GM06990 (cell line): Measurements from ENCODE around the gene ANTKMT.
A peak's percentile ranks its signal among the peaks of the same experiment; 100 is the strongest.

ENCODE experiments used
- DNase-seq: peaks from one replicate; pipeline ENCODE4 v3.0.0-alpha.2; 2011; ENCODE audit not compliant: insufficient read length; ENCODE audit errors: extremely low read depth
- H3K27me3 ChIP-seq: replicated peaks from 2 replicates; pipeline ENCODE4 v1.6.0; 2011; ENCODE audit warnings: low read length; ENCODE audit not compliant: control insufficient read depth, insufficient read depth
- H3K36me3 ChIP-seq: 2 replicates; pipeline ENCODE4 v1.5.1; 2011; ENCODE audit warnings: low read length; ENCODE audit not compliant: control insufficient read depth, insufficient read depth
- H3K4me3 ChIP-seq: replicated peaks from 2 replicates; pipeline ENCODE4 v1.5.1; 2011; ENCODE audit warnings: low read depth, mild to moderate bottlenecking, control low read depth, low read length
- TF ChIP-seq, protein P1 (sequence below): IDR thresholded peaks from 2 replicates; pipeline ENCODE4 v1.5.1; 2011; ENCODE audit warnings: low read length, control low read depth, mild to moderate bottlenecking, inconsistent platforms; ENCODE audit not compliant: insufficient read depth, poor library complexity, severe bottlenecking

The ANTKMT gene

GRCh38 chr16:716200-716568 lies 4.8 kb upstream of the ANTKMT start:
- TF ChIP-seq, protein P1, sequence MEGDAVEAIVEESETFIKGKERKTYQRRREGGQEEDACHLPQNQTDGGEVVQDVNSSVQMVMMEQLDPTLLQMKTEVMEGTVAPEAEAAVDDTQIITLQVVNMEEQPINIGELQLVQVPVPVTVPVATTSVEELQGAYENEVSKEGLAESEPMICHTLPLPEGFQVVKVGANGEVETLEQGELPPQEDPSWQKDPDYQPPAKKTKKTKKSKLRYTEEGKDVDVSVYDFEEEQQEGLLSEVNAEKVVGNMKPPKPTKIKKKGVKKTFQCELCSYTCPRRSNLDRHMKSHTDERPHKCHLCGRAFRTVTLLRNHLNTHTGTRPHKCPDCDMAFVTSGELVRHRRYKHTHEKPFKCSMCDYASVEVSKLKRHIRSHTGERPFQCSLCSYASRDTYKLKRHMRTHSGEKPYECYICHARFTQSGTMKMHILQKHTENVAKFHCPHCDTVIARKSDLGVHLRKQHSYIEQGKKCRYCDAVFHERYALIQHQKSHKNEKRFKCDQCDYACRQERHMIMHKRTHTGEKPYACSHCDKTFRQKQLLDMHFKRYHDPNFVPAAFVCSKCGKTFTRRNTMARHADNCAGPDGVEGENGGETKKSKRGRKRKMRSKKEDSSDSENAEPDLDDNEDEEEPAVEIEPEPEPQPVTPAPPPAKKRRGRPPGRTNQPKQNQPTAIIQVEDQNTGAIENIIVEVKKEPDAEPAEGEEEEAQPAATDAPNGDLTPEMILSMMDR = no peak
- no peak for DNase-seq
- peak overlapping the region; percentile 45; the same call in 1 of the 2 replicates for H3K4me3 ChIP-seq

DNA sequence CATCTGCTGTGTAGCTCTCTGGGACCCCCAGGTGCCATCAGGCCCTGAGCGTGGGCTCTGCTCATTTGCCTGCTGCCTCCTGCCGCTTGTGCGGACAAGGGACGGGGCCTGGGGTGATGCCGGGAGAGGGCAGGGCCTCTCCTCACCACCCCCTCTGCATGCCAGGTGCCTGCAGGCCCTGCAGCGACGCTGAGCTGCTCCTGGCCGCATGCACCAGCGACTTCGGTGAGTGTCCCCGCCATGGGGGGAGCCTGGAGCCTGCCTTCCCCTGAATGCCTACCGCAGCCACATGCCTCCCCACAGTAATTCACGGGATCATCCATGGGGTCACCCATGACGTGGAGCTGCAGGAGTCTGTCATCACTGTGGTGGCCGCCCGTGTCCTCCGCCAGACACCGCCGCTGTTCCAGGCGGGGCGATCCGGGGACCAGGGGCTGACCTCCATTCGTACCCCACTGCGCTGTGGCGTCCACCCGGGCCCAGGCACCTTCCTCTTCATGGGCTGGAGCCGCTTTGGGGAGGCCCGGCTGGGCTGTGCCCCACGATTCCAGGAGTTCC lies 4.1 kb upstream of the ANTKMT start:
- DNase-seq = no peak
- TF ChIP-seq, protein P1 = no peak
- H3K4me3 ChIP-seq = no peak overlapping the region
- H3K36me3 ChIP-seq = no peaks in the 10 kb centered on the region
- H3K27me3 ChIP-seq = no peaks in the 10 kb centered on the region

More at GRCh38 chr16:716200-716568, 4.8 kb upstream of the ANTKMT start:
- no peaks in the 10 kb centered on the region for H3K36me3 ChIP-seq
- no peaks in the 10 kb centered on the region for H3K27me3 ChIP-seq

GRCh38 chr16:717450-718245 lies 3.3 kb upstream of the ANTKMT start:
- peaks cover 1% of the 10 kb centered on the region; the same call in 1 of the 2 replicates for H3K36me3 ChIP-seq
- TF ChIP-seq, protein P1 = no peak
- no peaks in the 10 kb centered on the region for H3K27me3 ChIP-seq
- no peak for DNase-seq
- H3K4me3 ChIP-seq = no peak overlapping the region

DNA sequence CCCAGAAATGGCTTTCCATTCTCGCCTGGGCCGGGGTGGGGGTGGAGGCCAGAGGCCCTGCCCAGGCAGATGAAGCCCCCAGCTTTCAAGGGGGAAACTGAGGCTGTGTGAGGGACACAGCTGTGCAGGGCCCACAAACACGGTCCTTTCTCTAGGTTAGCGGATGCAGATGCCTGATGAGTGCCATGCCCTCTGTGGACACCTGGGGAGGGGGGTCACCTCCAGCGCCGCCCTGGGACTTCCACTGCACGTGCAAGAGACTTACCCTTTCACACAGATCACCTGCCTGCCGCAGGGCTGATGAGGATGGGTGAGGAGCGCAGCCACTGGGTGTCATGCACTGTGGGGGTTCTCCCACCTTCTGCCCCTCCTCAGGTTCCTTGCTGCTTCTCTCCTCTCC lies 2.6 kb upstream of the ANTKMT start:
- Histone ChIP-seq H3K4me3 (no peak overlapping the region), H3K36me3 (peaks cover 2% of the 10 kb centered on the region; the same call in 1 of the 2 replicates), H3K27me3 (no peaks in the 10 kb centered on the region)
- TF ChIP-seq, protein P1 = no peak
- DNase-seq = no peak

GRCh38 chr16:718922-719321 lies 2.0 kb upstream of the ANTKMT start:
- H3K4me3 ChIP-seq = no peak overlapping the region
- H3K36me3 ChIP-seq = peaks cover 2% of the 10 kb centered on the region; the same call in 1 of the 2 replicates
- DNase-seq = no peak
- TF ChIP-seq, protein P1 = no peak
- no peaks in the 10 kb centered on the region for H3K27me3 ChIP-seq
